Keratinocyte (primary cell): ENCODE measurements around the gene PRMT1. TPM values are rescaled to one million over a fixed set of nuclear protein-coding genes. Genes with fewer than 3 reads are reported as not detected.

ENCODE experiments used
- DNase-seq: peaks from one replicate; pipeline ENCODE4 v3.0.0-alpha.2; 2011; ENCODE audit warnings: low read depth, missing footprints, low spot score
- FAIRE-seq: peaks from 2 replicates; lab custom pipeline; 2011; peaks lifted over from hg19 to GRCh38; lab: Jason Lieb, UNC
- H2AFZ ChIP-seq: 2 replicates; pipeline ENCODE4 v1.6.0; 2012; ENCODE audit warnings: low read length, control low read depth, inconsistent platforms; ENCODE audit not compliant: control insufficient read depth
- H3K27ac ChIP-seq: 2 replicates; pipeline ENCODE4 v1.5.1; 2011; ENCODE audit warnings: low read length; ENCODE audit not compliant: control insufficient read depth, insufficient read depth
- H3K27me3 ChIP-seq: 3 replicates; pipeline ENCODE4 v1.6.0; 2011; ENCODE audit warnings: low read length; ENCODE audit not compliant: control insufficient read depth, insufficient read depth; ENCODE audit errors: extremely low read depth
- H3K36me3 ChIP-seq, 2 experiments: 2 replicates in 1 of 2; 3 replicates in 1 of 2; pipeline ENCODE4 v1.5.1; 2011; ENCODE audit warnings: low read length in 2 of 2, mild to moderate bottlenecking in 1 of 2; ENCODE audit not compliant: control insufficient read depth in 2 of 2, insufficient read depth in 2 of 2; ENCODE audit errors: extremely low read depth in 1 of 2
- H3K4me1 ChIP-seq: 3 replicates; pipeline ENCODE4 v1.5.1; 2011; ENCODE audit warnings: low read length; ENCODE audit not compliant: control insufficient read depth, insufficient read depth; ENCODE audit errors: extremely low read depth
- H3K4me2 ChIP-seq: 3 replicates; pipeline ENCODE4 v1.6.0; 2011; ENCODE audit warnings: low read depth, low read length; ENCODE audit not compliant: control insufficient read depth, insufficient read depth; ENCODE audit errors: extremely low read depth
- H3K4me3 ChIP-seq, 3 experiments: fragments of 200-600 bp in 1 of 3; sonication (generic) in 1 of 3; 2 replicates in 2 of 3; 3 replicates in 1 of 3; pipeline ENCODE4 v1.5.1; 2011 to 2016; ENCODE audit warnings: low read length in 3 of 3, mild to moderate bottlenecking in 3 of 3, control low read depth in 2 of 3, inconsistent platforms in 1 of 3, low read depth in 1 of 3, mixed read lengths in 1 of 3, mixed run types in 1 of 3, moderate library complexity in 1 of 3; ENCODE audit not compliant: control insufficient read depth in 2 of 3, insufficient read depth in 2 of 3; ENCODE audit errors: extremely low read depth in 1 of 3
- H3K79me2 ChIP-seq: 2 replicates; pipeline ENCODE4 v1.6.0; 2012; ENCODE audit warnings: low read length; ENCODE audit not compliant: control insufficient read depth, insufficient read depth
- H3K9ac ChIP-seq: 3 replicates; pipeline ENCODE4 v1.6.0; 2011; ENCODE audit warnings: low read length; ENCODE audit not compliant: control insufficient read depth, insufficient read depth; ENCODE audit errors: extremely low read depth
- H3K9me1 ChIP-seq: 3 replicates; pipeline ENCODE4 v1.6.0; 2011; ENCODE audit warnings: low read length; ENCODE audit not compliant: control insufficient read depth, insufficient read depth; ENCODE audit errors: extremely low read depth
- H3K9me3 ChIP-seq: 2 replicates; pipeline ENCODE4 v1.5.1; 2012; ENCODE audit warnings: low read depth, low read length; ENCODE audit not compliant: control insufficient read depth
- H4K20me1 ChIP-seq: 3 replicates; pipeline ENCODE4 v1.6.0; 2011; ENCODE audit warnings: low read length; ENCODE audit not compliant: control insufficient read depth, insufficient read depth; ENCODE audit errors: extremely low read depth
- CTCF ChIP-seq, 3 experiments: IDR thresholded peaks in 1 of 3; conservative IDR thresholded peaks in 1 of 3; optimal IDR thresholded peaks in 1 of 3; 2 replicates in 2 of 3; 3 replicates in 1 of 3; pipeline versions ENCODE3 to v1.5.1; 2011; ENCODE audit warnings: low read length in 3 of 3, mild to moderate bottlenecking in 3 of 3, moderate library complexity in 2 of 3, control low read depth in 1 of 3, inconsistent platforms in 1 of 3; ENCODE audit not compliant: insufficient read depth in 2 of 3; ENCODE audit errors: extremely low read depth in 1 of 3
- EZH2 ChIP-seq: IDR thresholded peaks from one replicate; pipeline ENCODE4 v1.6.1; 2012; ENCODE audit warnings: inconsistent platforms, mild to moderate bottlenecking, low read length, moderate library complexity
- dilution Hi-C: fragments of 300-500 bp; cut with MboI; formaldehyde crosslinking; loops from one replicate; pipeline ENCODE4 v1.7.0; 2020; ENCODE audit warnings: low sequenced_read_pairs; ENCODE audit not compliant: extremely low pct_ligation_motif_present
- polyA plus RNA-seq, 5 experiments: library from polyadenylated mRNA; depleted of rRNA in 3 of 5; stranded (reverse) in 3 of 5; stranded (forward) in 1 of 5; unstranded in 1 of 5; fragments of >200 nt; gene quantifications; 1 replicate in 1 of 5; 2 replicates in 3 of 5; 3 replicates in 1 of 5; pipeline versions ENCODE4 v1.2.1 to v1.2.3, GENCODE V29; 2011 to 2012; ENCODE audit warnings: missing spikeins in 2 of 5, low read depth in 1 of 5, low replicate concordance in 1 of 5

PRMT1 gene
- polyA plus RNA-seq, 1 donor (not counting 4 experiments of a cell fraction or from before 2014, with no cell fraction given): 280 TPM

DNA sequence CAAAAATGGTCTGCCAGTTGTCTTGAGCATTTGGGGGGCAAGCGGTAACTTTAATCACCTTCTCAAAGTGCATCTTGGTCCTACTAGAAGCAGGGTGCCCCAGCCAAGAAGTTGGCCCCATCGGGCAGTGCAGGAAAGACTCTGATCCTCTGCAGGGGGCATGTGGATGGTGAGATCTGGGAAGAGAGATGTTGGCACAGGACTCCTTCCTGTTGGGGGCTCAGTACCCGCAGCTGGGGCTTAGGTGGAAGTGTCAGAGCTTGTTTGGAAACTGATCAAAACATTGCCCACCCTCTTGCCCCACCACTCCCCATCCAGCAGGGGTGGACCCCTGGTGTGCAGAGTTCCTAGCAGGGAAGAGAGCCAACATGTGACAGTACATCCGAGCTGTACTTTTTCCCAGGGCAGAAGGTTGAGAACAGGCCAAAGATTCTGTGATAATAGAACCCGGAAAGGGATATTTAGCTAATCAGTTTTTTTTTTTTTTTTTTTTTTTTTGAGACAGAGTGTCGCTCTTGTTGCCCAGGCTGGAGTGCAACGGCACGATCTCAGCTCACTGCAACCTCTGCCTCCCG lies 46.0 kb upstream of the PRMT1 start:
- H3K27ac ChIP-seq: no peak overlapping the region
- dilution Hi-C loops: no loop called here
- DNase-seq (no peak), FAIRE-seq (no peak)
- no peak for TF ChIP-seq CTCF (optimal IDR thresholded peaks at IDR 0.05 in 1 of 3, IDR thresholded peaks at IDR 0.05 in 1 of 3, conservative IDR thresholded peaks at IDR 0.05 in 1 of 3; ENCODE audit: extremely low read depth in 1 of 3, insufficient read depth in 2 of 3, low read length in 3 of 3)
- no peak for TF ChIP-seq EZH2
- H3K27me3 ChIP-seq: no peaks in the 10 kb centered on the region
- H4K20me1 ChIP-seq: no peaks in the 10 kb centered on the region
- no peak overlapping the region for H3K4me3 ChIP-seq
- no peak overlapping the region for H2AFZ ChIP-seq
- H3K36me3 ChIP-seq: peaks cover 7 to 12% of the 10 kb centered on the region in 2 experiments
- H3K9me1 ChIP-seq: no peaks in the 10 kb centered on the region
- no peak overlapping the region for H3K4me2 ChIP-seq
- H3K79me2 ChIP-seq: no peaks in the 10 kb centered on the region
- peaks cover 3% of the 10 kb centered on the region for H3K4me1 ChIP-seq
- no peaks in the 10 kb centered on the region for H3K9me3 ChIP-seq
- no peak overlapping the region for H3K9ac ChIP-seq

GRCh38 chr19:49631610-49632192 lies 45.4 kb upstream of the PRMT1 start:
- peaks cover 5% of the 10 kb centered on the region for H3K79me2 ChIP-seq
- H3K36me3 ChIP-seq: peaks cover 12 to 13% of the 10 kb centered on the region in 2 experiments
- H3K4me2 ChIP-seq: no peak overlapping the region

More at GRCh38 chr19:49631610-49632192, 45.4 kb upstream of the PRMT1 start:
- Histone ChIP-seq H3K4me3 (no peak overlapping the region), H3K9me1 (no peaks in the 10 kb centered on the region), H3K9me3 (no peaks in the 10 kb centered on the region), H3K27ac (no peak overlapping the region), H3K9ac (no peak overlapping the region), H4K20me1 (no peaks in the 10 kb centered on the region), H3K27me3 (no peaks in the 10 kb centered on the region), H2AFZ (no peak overlapping the region), H3K4me1 (peaks cover 3% of the 10 kb centered on the region)
- DNase-seq (no peak), FAIRE-seq (no peak)
- no peak for TF ChIP-seq EZH2
- no peak for TF ChIP-seq CTCF (optimal IDR thresholded peaks at IDR 0.05 in 1 of 3, IDR thresholded peaks at IDR 0.05 in 1 of 3, conservative IDR thresholded peaks at IDR 0.05 in 1 of 3; ENCODE audit: extremely low read depth in 1 of 3, insufficient read depth in 2 of 3, low read length in 3 of 3)
- dilution Hi-C loops: no loop called here
